CD4-positive, CD25-positive, alpha-beta regulatory T cell (primary cell): ENCODE measurements around the gene PATJ. TPM values are rescaled to one million over a fixed set of nuclear protein-coding genes. Genes with fewer than 3 reads are reported as not detected.
"Not testable (repeated sequence)": the region's sequence is repeated elsewhere in the genome, so short reads cannot be mapped to it uniquely, and the experiment has no call there.

Experiments used
- ATAC-seq, 2 donors: fragments of 150-1000 bp; cut with Tn5 transposase; one replicate each; pipeline ENCODE4 v1.10.0; 2021; ENCODE audit warnings: low read depth in 2 of 2, moderate number of reproducible peaks in 2 of 2, moderate library complexity in 1 of 2
- DNase-seq, 3 donors: peaks; one replicate each; pipeline versions ENCODE4 v3.0.0 to v3.0.0-alpha.2; 2012 to 2022; ENCODE audit warnings: mixed read lengths in 1 of 3
- H3K27ac ChIP-seq: one replicate; pipeline ENCODE4 v1.7.0; 2013; ENCODE audit warnings: mild to moderate bottlenecking, low read length; ENCODE audit not compliant: insufficient read depth, poor library complexity, severe bottlenecking
- H3K27me3 ChIP-seq: one replicate; pipeline ENCODE4 v1.7.0; 2013; ENCODE audit warnings: low read length; ENCODE audit not compliant: control insufficient read depth, insufficient read depth
- H3K36me3 ChIP-seq: one replicate; pipeline ENCODE4 v1.7.0; 2013; ENCODE audit warnings: mild to moderate bottlenecking, low read length, moderate library complexity; ENCODE audit not compliant: control insufficient read depth, insufficient read depth
- H3K4me1 ChIP-seq: 2 replicates; pipeline ENCODE4 v1.7.0; 2013; ENCODE audit warnings: mild to moderate bottlenecking, low read length; ENCODE audit not compliant: insufficient read depth, control insufficient read depth, poor library complexity, severe bottlenecking
- H3K4me3 ChIP-seq: one replicate; pipeline ENCODE4 v1.7.0; 2013; ENCODE audit warnings: low read depth, mild to moderate bottlenecking, low read length, moderate library complexity
- H3K9me3 ChIP-seq, 2 experiments: 1 replicate in 1 of 2; 2 replicates in 1 of 2; pipeline ENCODE4 v1.7.0; 2013; ENCODE audit warnings: low read length in 2 of 2, mild to moderate bottlenecking in 1 of 2, moderate library complexity in 1 of 2; ENCODE audit not compliant: control insufficient read depth in 2 of 2
- H3K27ac Mint-ChIP-seq, 3 donors: one replicate each; pipeline ENCODE4 v1.8.0; 2020 to 2022; ENCODE audit warnings: mild to moderate bottlenecking in 3 of 3, mixed read lengths in 3 of 3, moderate library complexity in 2 of 3
- H3K27me3 Mint-ChIP-seq: one replicate; pipeline ENCODE4 v1.8.0; 2022; ENCODE audit warnings: mild to moderate bottlenecking, mixed read lengths
- H3K36me3 Mint-ChIP-seq: one replicate; pipeline ENCODE4 v1.8.0; 2020; ENCODE audit warnings: mixed read lengths
- H3K4me1 Mint-ChIP-seq, 4 donors: one replicate each; pipeline ENCODE4 v1.8.0; 2020 to 2022; ENCODE audit warnings: mixed read lengths in 4 of 4, mild to moderate bottlenecking in 1 of 4
- H3K4me3 Mint-ChIP-seq, 4 donors: one replicate each; pipeline ENCODE4 v1.8.0; 2020 to 2022; ENCODE audit warnings: mild to moderate bottlenecking in 4 of 4, mixed read lengths in 4 of 4, moderate library complexity in 3 of 4
- H3K9me3 Mint-ChIP-seq, 7 donors: one replicate each; pipeline ENCODE4 v1.8.0; 2020 to 2022; ENCODE audit warnings: mixed read lengths in 7 of 7, mild to moderate bottlenecking in 3 of 7, moderate library complexity in 2 of 7
- polyA plus RNA-seq, 4 donors: library from polyadenylated mRNA; unstranded; fragments of 300-500 nt; fragmentation: Illumina TruSeq; gene quantifications; one replicate each; pipeline ENCODE4 v1.2.3, GENCODE V29; 2021
- total RNA-seq: library from RNA; stranded (reverse); gene quantifications from one replicate; pipeline ENCODE4 v1.2.3, GENCODE V29; 2022

PATJ gene
- total and polyA plus RNA-seq, 5 donors from 2014 or later, result 8.6 to 49.2 (median 15.9) TPM

GRCh38 chr1:61839679-61840078 lies 97.4 kb downstream of the PATJ start:
- Histone ChIP-seq H3K36me3 (peaks cover 8% of the 10 kb centered on the region), H3K4me1 (no peaks in the 10 kb centered on the region), H3K27me3 (no peaks in the 10 kb centered on the region), H3K27ac (no peak overlapping the region), H3K4me3 (no peak overlapping the region), H3K9me3 (no peaks in the 10 kb centered on the region)
- Mint-ChIP-seq H3K27me3 (no peaks in the 10 kb centered on the region), H3K4me1 (peaks cover 0 to 5% (median 0%) of the 10 kb centered on the region in 4 donors), H3K36me3 (peaks cover 17% of the 10 kb centered on the region), H3K27ac (no peak overlapping the region), H3K9me3 (no peaks in the 10 kb centered on the region), H3K4me3 (no peak overlapping the region)
- DNase-seq (no peak), ATAC-seq (no peak)

GRCh38 chr1:61842036-61842435 lies 99.8 kb downstream of the PATJ start:
- no peak for ATAC-seq
- no peaks in the 10 kb centered on the region for H3K9me3 Mint-ChIP-seq
- Histone ChIP-seq H3K27ac (no peak overlapping the region), H3K9me3 (no peaks in the 10 kb centered on the region), H3K4me3 (no peak overlapping the region), H3K4me1 (no peaks in the 10 kb centered on the region), H3K36me3 (peaks cover 6% of the 10 kb centered on the region), H3K27me3 (no peaks in the 10 kb centered on the region)
- peaks cover 10% of the 10 kb centered on the region for H3K36me3 Mint-ChIP-seq
- no peak overlapping the region for H3K27ac Mint-ChIP-seq
- no peak overlapping the region for H3K4me3 Mint-ChIP-seq
- DNase-seq, result no peak
- H3K27me3 Mint-ChIP-seq, result no peaks in the 10 kb centered on the region
- peaks cover 0 to 5% (median 0%) of the 10 kb centered on the region in 4 donors for H3K4me1 Mint-ChIP-seq

GRCh38 chr1:61842863-61843514 lies 100.7 kb downstream of the PATJ start:
- Histone ChIP-seq H3K36me3 (peaks cover 6% of the 10 kb centered on the region), H3K27ac (no peak overlapping the region), H3K9me3 (no peaks in the 10 kb centered on the region), H3K27me3 (no peaks in the 10 kb centered on the region), H3K4me3 (no peak overlapping the region), H3K4me1 (no peaks in the 10 kb centered on the region)
- Mint-ChIP-seq H3K4me3 (no peak overlapping the region), H3K9me3 (no peaks in the 10 kb centered on the region), H3K4me1 (peaks cover 0 to under 1% (median 0%) of the 10 kb centered on the region in 4 donors), H3K36me3 (peaks cover 7% of the 10 kb centered on the region), H3K27ac (no peak overlapping the region), H3K27me3 (no peaks in the 10 kb centered on the region)
- no peak for DNase-seq
- ATAC-seq, result no peak

GRCh38 chr1:61844006-61844405 lies 101.7 kb downstream of the PATJ start:
- ATAC-seq (no peak), DNase-seq (no peak)
- H3K4me3 Mint-ChIP-seq, result no peak overlapping the region
- no peaks in the 10 kb centered on the region for H3K27me3 ChIP-seq
- H3K36me3 ChIP-seq, result peaks cover 4% of the 10 kb centered on the region
- peaks cover 7% of the 10 kb centered on the region for H3K36me3 Mint-ChIP-seq
- H3K27ac ChIP-seq, result no peak overlapping the region
- no peak overlapping the region for H3K4me3 ChIP-seq
- H3K27ac Mint-ChIP-seq, result no peak overlapping the region
- no peaks in the 10 kb centered on the region for H3K27me3 Mint-ChIP-seq
- no peaks in the 10 kb centered on the region for H3K4me1 Mint-ChIP-seq
- no peaks in the 10 kb centered on the region for H3K9me3 Mint-ChIP-seq
- H3K9me3 ChIP-seq, result no peaks in the 10 kb centered on the region
- no peaks in the 10 kb centered on the region for H3K4me1 ChIP-seq

- not testable (repeated sequence) for H3K36me3 ChIP-seq, H3K27me3 ChIP-seq, DNase-seq, H3K4me3 Mint-ChIP-seq, H3K4me1 Mint-ChIP-seq, H3K27ac Mint-ChIP-seq, H3K36me3 Mint-ChIP-seq, H3K27ac ChIP-seq, H3K9me3 ChIP-seq, ATAC-seq, H3K9me3 Mint-ChIP-seq, H3K4me3 ChIP-seq, H3K4me1 ChIP-seq, H3K27me3 Mint-ChIP-seq
Measured at GRCh38 chr1:61844664-61845063, 102.4 kb downstream of the PATJ start.

GRCh38 chr1:61851235-61851634 lies 109.0 kb downstream of the PATJ start:
- no peak overlapping the region for H3K27ac ChIP-seq
- H3K4me3 ChIP-seq, result no peak overlapping the region
- H3K4me1 ChIP-seq, result no peaks in the 10 kb centered on the region
- no peak for DNase-seq
- no peaks in the 10 kb centered on the region for H3K36me3 ChIP-seq
- H3K9me3 ChIP-seq, result no peaks in the 10 kb centered on the region
- Mint-ChIP-seq H3K4me1 (peaks cover 0 to 10% (median 1%) of the 10 kb centered on the region in 4 donors), H3K4me3 (no peak overlapping the region), H3K27me3 (no peaks in the 10 kb centered on the region), H3K27ac (peak overlapping the region in 1 of 3 donors; percentile 6), H3K36me3 (peaks cover 5% of the 10 kb centered on the region), H3K9me3 (no peaks in the 10 kb centered on the region)
- no peak for ATAC-seq
- no peaks in the 10 kb centered on the region for H3K27me3 ChIP-seq

- Mint-ChIP-seq H3K27ac (no peak overlapping the region), H3K9me3 (no peaks in the 10 kb centered on the region), H3K36me3 (peaks cover 5% of the 10 kb centered on the region), H3K4me3 (no peak overlapping the region), H3K4me1 (peaks cover 0 to 10% (median 1%) of the 10 kb centered on the region in 4 donors), H3K27me3 (no peaks in the 10 kb centered on the region)
- no peaks in the 10 kb centered on the region for H3K4me1 ChIP-seq
- H3K4me3 ChIP-seq, result no peak overlapping the region
- H3K27ac ChIP-seq, result no peak overlapping the region
- H3K36me3 ChIP-seq, result peaks cover under 1% of the 10 kb centered on the region
- ATAC-seq (peak in 1 of 2 donors; percentile 53), DNase-seq (peak in 2 of 3 donors; percentile 54 to 72)
- no peaks in the 10 kb centered on the region for H3K9me3 ChIP-seq
- H3K27me3 ChIP-seq, result no peaks in the 10 kb centered on the region
Measured at GRCh38 chr1:61851849-61852669, 109.8 kb downstream of the PATJ start.

- no peaks in the 10 kb centered on the region for H3K27me3 Mint-ChIP-seq
- Histone ChIP-seq H3K4me3 (no peak overlapping the region), H3K27me3 (no peaks in the 10 kb centered on the region), H3K9me3 (no peaks in the 10 kb centered on the region), H3K4me1 (no peaks in the 10 kb centered on the region), H3K36me3 (peaks cover 6% of the 10 kb centered on the region), H3K27ac (no peak overlapping the region)
- DNase-seq (no peak), ATAC-seq (no peak)
- H3K4me1 Mint-ChIP-seq, result peaks cover 0 to 10% (median 1%) of the 10 kb centered on the region in 4 donors
- no peak overlapping the region for H3K4me3 Mint-ChIP-seq
- no peaks in the 10 kb centered on the region for H3K9me3 Mint-ChIP-seq
- no peak overlapping the region for H3K27ac Mint-ChIP-seq
- H3K36me3 Mint-ChIP-seq, result peaks cover 5% of the 10 kb centered on the region
Measured at GRCh38 chr1:61852670-61853015, 110.4 kb downstream of the PATJ start.
